ENCODE data around the gene GDF15. TPM values are rescaled to one million over a fixed set of nuclear protein-coding genes. Genes with fewer than 3 reads are reported as not detected.

The GDF15 gene
- total and polyA plus RNA-seq, 4 donors: 0.42 to 11.6 (median 7.2) TPM

DNA sequence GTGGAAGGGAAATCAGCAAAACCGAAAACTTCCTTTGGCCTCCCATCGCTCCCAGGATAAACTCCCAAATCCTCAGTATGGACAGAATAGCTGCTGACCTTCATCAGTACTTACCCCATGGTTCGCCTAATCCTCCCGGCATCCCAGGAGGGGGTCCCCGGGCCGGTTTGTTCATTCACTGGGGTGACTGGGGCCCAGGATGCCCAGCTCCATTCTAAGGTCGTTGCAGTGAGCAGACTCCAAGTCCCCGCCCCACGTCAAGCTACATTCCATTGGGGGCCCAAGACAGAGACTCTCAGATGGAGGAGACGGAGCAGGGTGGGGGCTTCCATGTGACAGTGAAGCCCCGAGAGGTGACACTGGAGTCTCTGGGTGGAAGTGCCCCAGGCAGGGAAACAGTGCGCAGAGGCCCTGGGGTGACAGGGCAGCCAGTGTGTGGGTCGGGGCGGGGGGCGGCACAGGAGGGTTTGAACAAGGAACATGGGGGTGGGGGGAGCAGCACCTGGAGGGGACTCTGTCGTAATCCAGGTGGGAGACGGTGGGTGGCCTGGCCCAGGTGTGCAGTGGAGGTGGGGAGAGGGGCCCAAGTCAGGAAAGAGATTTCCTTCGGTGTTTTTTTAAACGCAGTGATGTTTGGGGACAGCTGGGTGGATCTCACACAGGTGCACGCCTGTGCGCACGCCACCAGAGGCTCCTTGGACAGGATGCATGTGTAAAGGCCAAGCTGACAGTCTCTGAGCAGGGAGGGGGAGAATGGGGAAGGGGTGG lies 38.3 kb downstream of the GDF15 start:
- no peak for DNase-seq (ENCODE audit: low spot score)
- no peaks in the 10 kb centered on the region for H3K36me3 ChIP-seq (ENCODE audit: control insufficient read depth in 4 of 4, insufficient read depth in 3 of 4, low read depth in 1 of 4, low read length in 3 of 4)
- no peak overlapping the region for H3K27ac ChIP-seq (ENCODE audit: low read depth in 1 of 2, low read length in 2 of 2)
- H3K4me3 ChIP-seq (ENCODE audit: low read depth in 1 of 3, low read length in 3 of 3): no peak overlapping the region
- no peak for TF ChIP-seq FOXA2 (IDR thresholded peaks at IDR 0.05)
- TF ChIP-seq NR2F2 (IDR thresholded peaks at IDR 0.05): no peak
- TF ChIP-seq ATF3 (IDR thresholded peaks at IDR 0.05): no peak
- TF ChIP-seq, protein P1, sequence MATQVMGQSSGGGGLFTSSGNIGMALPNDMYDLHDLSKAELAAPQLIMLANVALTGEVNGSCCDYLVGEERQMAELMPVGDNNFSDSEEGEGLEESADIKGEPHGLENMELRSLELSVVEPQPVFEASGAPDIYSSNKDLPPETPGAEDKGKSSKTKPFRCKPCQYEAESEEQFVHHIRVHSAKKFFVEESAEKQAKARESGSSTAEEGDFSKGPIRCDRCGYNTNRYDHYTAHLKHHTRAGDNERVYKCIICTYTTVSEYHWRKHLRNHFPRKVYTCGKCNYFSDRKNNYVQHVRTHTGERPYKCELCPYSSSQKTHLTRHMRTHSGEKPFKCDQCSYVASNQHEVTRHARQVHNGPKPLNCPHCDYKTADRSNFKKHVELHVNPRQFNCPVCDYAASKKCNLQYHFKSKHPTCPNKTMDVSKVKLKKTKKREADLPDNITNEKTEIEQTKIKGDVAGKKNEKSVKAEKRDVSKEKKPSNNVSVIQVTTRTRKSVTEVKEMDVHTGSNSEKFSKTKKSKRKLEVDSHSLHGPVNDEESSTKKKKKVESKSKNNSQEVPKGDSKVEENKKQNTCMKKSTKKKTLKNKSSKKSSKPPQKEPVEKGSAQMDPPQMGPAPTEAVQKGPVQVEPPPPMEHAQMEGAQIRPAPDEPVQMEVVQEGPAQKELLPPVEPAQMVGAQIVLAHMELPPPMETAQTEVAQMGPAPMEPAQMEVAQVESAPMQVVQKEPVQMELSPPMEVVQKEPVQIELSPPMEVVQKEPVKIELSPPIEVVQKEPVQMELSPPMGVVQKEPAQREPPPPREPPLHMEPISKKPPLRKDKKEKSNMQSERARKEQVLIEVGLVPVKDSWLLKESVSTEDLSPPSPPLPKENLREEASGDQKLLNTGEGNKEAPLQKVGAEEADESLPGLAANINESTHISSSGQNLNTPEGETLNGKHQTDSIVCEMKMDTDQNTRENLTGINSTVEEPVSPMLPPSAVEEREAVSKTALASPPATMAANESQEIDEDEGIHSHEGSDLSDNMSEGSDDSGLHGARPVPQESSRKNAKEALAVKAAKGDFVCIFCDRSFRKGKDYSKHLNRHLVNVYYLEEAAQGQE (IDR thresholded peaks at IDR 0.05): no peak
- TF ChIP-seq, protein P2, sequence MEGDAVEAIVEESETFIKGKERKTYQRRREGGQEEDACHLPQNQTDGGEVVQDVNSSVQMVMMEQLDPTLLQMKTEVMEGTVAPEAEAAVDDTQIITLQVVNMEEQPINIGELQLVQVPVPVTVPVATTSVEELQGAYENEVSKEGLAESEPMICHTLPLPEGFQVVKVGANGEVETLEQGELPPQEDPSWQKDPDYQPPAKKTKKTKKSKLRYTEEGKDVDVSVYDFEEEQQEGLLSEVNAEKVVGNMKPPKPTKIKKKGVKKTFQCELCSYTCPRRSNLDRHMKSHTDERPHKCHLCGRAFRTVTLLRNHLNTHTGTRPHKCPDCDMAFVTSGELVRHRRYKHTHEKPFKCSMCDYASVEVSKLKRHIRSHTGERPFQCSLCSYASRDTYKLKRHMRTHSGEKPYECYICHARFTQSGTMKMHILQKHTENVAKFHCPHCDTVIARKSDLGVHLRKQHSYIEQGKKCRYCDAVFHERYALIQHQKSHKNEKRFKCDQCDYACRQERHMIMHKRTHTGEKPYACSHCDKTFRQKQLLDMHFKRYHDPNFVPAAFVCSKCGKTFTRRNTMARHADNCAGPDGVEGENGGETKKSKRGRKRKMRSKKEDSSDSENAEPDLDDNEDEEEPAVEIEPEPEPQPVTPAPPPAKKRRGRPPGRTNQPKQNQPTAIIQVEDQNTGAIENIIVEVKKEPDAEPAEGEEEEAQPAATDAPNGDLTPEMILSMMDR (IDR thresholded peaks at IDR 0.05; ENCODE audit: low read depth, low read length, missing input control): no peak
- no peak for TF ChIP-seq JUND (IDR thresholded peaks at IDR 0.05)
- no peak for TF ChIP-seq RXRA (IDR thresholded peaks at IDR 0.05)
- TF ChIP-seq EGR1 (IDR thresholded peaks at IDR 0.05; ENCODE audit: low read depth in 2 of 2): no peak
- TF ChIP-seq ZBTB33 (IDR thresholded peaks at IDR 0.05): no peak
- no peak for TF ChIP-seq HNF4A (conservative IDR thresholded peaks at IDR 0.05)
- TF ChIP-seq TAF1 (conservative IDR thresholded peaks at IDR 0.05): no peak
- TF ChIP-seq HNF4G (IDR thresholded peaks at IDR 0.05): no peak
- TF ChIP-seq RAD21 (IDR thresholded peaks at IDR 0.05): no peak
- no peaks in the 10 kb centered on the region for H3K27me3 ChIP-seq (ENCODE audit: control insufficient read depth in 4 of 4, insufficient read depth in 4 of 4, low read length in 3 of 4)
- H3K9ac ChIP-seq (ENCODE audit: low read depth in 1 of 2, low read length in 2 of 2): no peak overlapping the region
- H3K9me3 ChIP-seq (ENCODE audit: control insufficient read depth in 4 of 4, low read length in 3 of 4): no peaks in the 10 kb centered on the region
- 88% methylated on average over 22 of the region's 22 CpGs for WGBS
- peaks cover 0 to 9% (median 4%) of the 10 kb centered on the region in 4 donors for H3K4me1 ChIP-seq (ENCODE audit: control insufficient read depth in 4 of 4, insufficient read depth in 4 of 4, low read length in 3 of 4)

GRCh38 chr19:18424890-18425514 lies 39.0 kb downstream of the GDF15 start:
- Histone ChIP-seq H3K36me3 (ENCODE audit: control insufficient read depth in 4 of 4, insufficient read depth in 3 of 4, low read depth in 1 of 4, low read length in 3 of 4) (no peaks in the 10 kb centered on the region), H3K27ac (ENCODE audit: low read depth in 1 of 2, low read length in 2 of 2) (no peak overlapping the region), H3K27me3 (ENCODE audit: control insufficient read depth in 4 of 4, insufficient read depth in 4 of 4, low read length in 3 of 4) (no peaks in the 10 kb centered on the region), H3K4me3 (ENCODE audit: low read depth in 1 of 3, low read length in 3 of 3) (no peak overlapping the region), H3K9me3 (ENCODE audit: control insufficient read depth in 4 of 4, low read length in 3 of 4) (no peaks in the 10 kb centered on the region), H3K9ac (ENCODE audit: low read depth in 1 of 2, low read length in 2 of 2) (no peak overlapping the region), H3K4me1 (ENCODE audit: control insufficient read depth in 4 of 4, insufficient read depth in 4 of 4, low read length in 3 of 4) (peaks cover 0 to 7% (median 4%) of the 10 kb centered on the region in 4 donors)
- 93% methylated on average over 17 of the region's 17 CpGs for WGBS
- no peak for DNase-seq (ENCODE audit: low spot score)
- TF ChIP-seq TAF1 (conservative IDR thresholded peaks at IDR 0.05) (no peak), JUND (IDR thresholded peaks at IDR 0.05) (no peak), FOXA1 (IDR thresholded peaks at IDR 0.05) (no peak), HNF4G (IDR thresholded peaks at IDR 0.05) (no peak), NR2F2 (IDR thresholded peaks at IDR 0.05) (no peak), EGR1 (IDR thresholded peaks at IDR 0.05; ENCODE audit: low read depth in 2 of 2) (no peak), SP1 (IDR thresholded peaks at IDR 0.05) (no peak), FOXA2 (IDR thresholded peaks at IDR 0.05) (no peak)
- TF ChIP-seq, protein P1 (IDR thresholded peaks at IDR 0.05): no peak
- TF ChIP-seq, protein P2 (IDR thresholded peaks at IDR 0.05; ENCODE audit: low read depth, low read length, missing input control): no peak
- TF ChIP-seq, protein P3, sequence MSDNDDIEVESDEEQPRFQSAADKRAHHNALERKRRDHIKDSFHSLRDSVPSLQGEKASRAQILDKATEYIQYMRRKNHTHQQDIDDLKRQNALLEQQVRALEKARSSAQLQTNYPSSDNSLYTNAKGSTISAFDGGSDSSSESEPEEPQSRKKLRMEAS (IDR thresholded peaks at IDR 0.05): no peak
